Adrenal gland (tissue), 12 donors: ENCODE measurements around the gene C15orf39. TPM values are rescaled to one million over a fixed set of nuclear protein-coding genes. Genes with fewer than 3 reads are reported as not detected.

ENCODE experiments used
- DNase-seq, 7 donors: peaks; one replicate each; pipeline ENCODE4 v3.0.0-alpha.2; 2019 to 2020
- H3K27ac ChIP-seq, 5 donors: fragments of 200-600 bp; sonication (generic) in 4 of 5; 1 replicate in 3 of 5; 2 replicates in 2 of 5; pipeline versions ENCODE4 v1.5.1 to v1.8.0; 2016 to 2020; ENCODE audit warnings: mild to moderate bottlenecking in 1 of 5
- H3K27me3 ChIP-seq: fragments of 200-600 bp; 2 replicates; pipeline ENCODE4 v1.8.0; 2021
- H3K36me3 ChIP-seq, 2 donors: fragments of 200-600 bp; replicated peaks in 1 of 2; 1 replicate in 1 of 2; 2 replicates in 1 of 2; pipeline versions ENCODE4 v1.5.1 to v1.8.0; 2018 to 2022
- H3K4me1 ChIP-seq, 2 donors: fragments of 200-600 bp; replicated peaks in 1 of 2; 1 replicate in 1 of 2; 2 replicates in 1 of 2; pipeline versions ENCODE4 v1.5.1 to v1.8.0; 2018 to 2021
- H3K4me3 ChIP-seq, 4 donors: fragments of 200-600 bp; sonication (generic) in 3 of 4; one replicate each; pipeline ENCODE4 v1.5.1; 2016 to 2018
- H3K9me3 ChIP-seq, 3 donors: fragments of 200-600 bp; sonication (generic) in 1 of 3; replicated peaks in 1 of 3; 1 replicate in 2 of 3; 2 replicates in 1 of 3; pipeline versions ENCODE4 v1.5.1 to v1.8.0; 2016 to 2021
- CTCF ChIP-seq, 6 experiments: fragments of 450-650 bp in 4 of 6; fragments of 200-600 bp in 2 of 6; sonication (generic) in 1 of 6; IDR thresholded peaks; 1 replicate in 5 of 6; 2 replicates in 1 of 6; pipeline versions ENCODE4 v1.5.1 to v1.8.0; 2016 to 2021; ENCODE audit warnings: antibody characterized with exemption in 6 of 6, mild to moderate bottlenecking in 2 of 6, moderate library complexity in 1 of 6
- POLR2A ChIP-seq, 2 donors: fragments of 450-650 bp; IDR thresholded peaks; one replicate each; pipeline ENCODE4 v1.6.1; 2017; ENCODE audit warnings: antibody characterized with exemption in 2 of 2, mild to moderate bottlenecking in 2 of 2, moderate library complexity in 1 of 2
- WGBS, 4 donors: extraction: QIAGEN DNeasy Blood & Tissue Kit in 2 of 4; methylation state at CpG; one replicate each; pipeline versions ENCODE4 v1.1.5 to v1.1.7; 2013 to 2017; 5-methylcytosine and 5-hydroxymethylcytosine counted together
- intact Hi-C, 2 donors: fragments of 100-400 bp; cut with DNase I; formaldehyde crosslinking; loops; one replicate each; pipeline versions ENCODE4 v1.14.1 to v1.15.0; 2022 to 2023
- polyA plus RNA-seq, 3 donors: library from polyadenylated mRNA; stranded (reverse); fragments of 200-250 nt in 2 of 3; fragments of 350-450 nt in 1 of 3; fragmentation: Illumina TruSeq in 1 of 3; extraction: RNeasy Lipid Tissue Mini Kit (QIAGEN cat#74804) in 1 of 3; gene quantifications; one replicate each; pipeline ENCODE4 v1.2.3, GENCODE V29; 2013 to 2014
- total RNA-seq, 9 donors: library from RNA; depleted of rRNA in 4 of 9; stranded (reverse); fragments of >200 nt in 4 of 9; fragments of 120-200 nt in 1 of 9; fragmentation: NEBNext Ultra II Directional in 1 of 9; extraction: Animal tissue kit (Norgen Biotek cat#: 25700) in 1 of 9; gene quantifications; one replicate each; pipeline versions ENCODE4 v1.1.0 to v1.2.4, GENCODE V29; 2013 to 2023
- donor health status: healthy with polysubstance abuse.
- donor health status: Bipolar disorder and iron deficiency.
- donor health status: DM: yes; HTN: yes; CAD: no.
- donor health status: DM: no; HTN: no; CAD: no.
- donor health status: DM: no; HTN: no; CAD: no.
- donor health status: DM: yes; HTN: yes; CAD: no.

C15orf39 gene
- total and polyA plus RNA-seq, 12 donors: 5.6 to 50.6 (median 29.8) TPM

- 86 to 89% (median 89%) methylated on average over 8 to 12 of the region's 12 CpGs for WGBS, 4 donors
- no peak overlapping the region for H3K4me3 ChIP-seq
- DNase-seq: no peak
- peaks cover 3 to 39% of the 10 kb centered on the region in 2 donors for H3K4me1 ChIP-seq
- no peaks in the 10 kb centered on the region for H3K27me3 ChIP-seq
- H3K27ac ChIP-seq: no peak overlapping the region
- H3K9me3 ChIP-seq: no peaks in the 10 kb centered on the region
- TF ChIP-seq POLR2A (IDR thresholded peaks at IDR 0.05): no peak
- no peak for TF ChIP-seq CTCF (IDR thresholded peaks at IDR 0.05)
- peaks cover 0 to 37% of the 10 kb centered on the region in 2 donors for H3K36me3 ChIP-seq
- intact Hi-C loops: no loop called here
Measured at GRCh38 chr15:75213212-75213767, 11.6 kb downstream of the C15orf39 start.

- no peak for DNase-seq
- WGBS, 4 donors: 80 to 90% (median 84%) methylated on average over 8 to 9 of the region's 9 CpGs
- Histone ChIP-seq H3K4me1 (peaks cover 0 to 34% of the 10 kb centered on the region in 2 donors), H3K9me3 (no peaks in the 10 kb centered on the region), H3K27me3 (no peaks in the 10 kb centered on the region), H3K27ac (no peak overlapping the region), H3K4me3 (no peak overlapping the region), H3K36me3 (peaks cover 0 to 32% of the 10 kb centered on the region in 2 donors)
- intact Hi-C loops: no loop called here
- TF ChIP-seq POLR2A (IDR thresholded peaks at IDR 0.05): no peak
- no peak for TF ChIP-seq CTCF (IDR thresholded peaks at IDR 0.05)
Measured at GRCh38 chr15:75213768-75214221, 12.1 kb downstream of the C15orf39 start.

GRCh38 chr15:75214293-75215096 is 12.8 kb downstream of the C15orf39 start:
- Histone ChIP-seq H3K9me3 (no peaks in the 10 kb centered on the region), H3K4me3 (no peak overlapping the region), H3K27ac (no peak overlapping the region), H3K36me3 (peaks cover 0 to 27% of the 10 kb centered on the region in 2 donors), H3K4me1 (peaks cover 0 to 27% of the 10 kb centered on the region in 2 donors), H3K27me3 (no peaks in the 10 kb centered on the region)
- TF ChIP-seq CTCF (IDR thresholded peaks at IDR 0.05) (no peak), POLR2A (IDR thresholded peaks at IDR 0.05) (no peak)
- WGBS, 4 donors: 50 to 76% (median 72%) methylated on average over 2 to 13 of the region's 13 CpGs
- no peak for DNase-seq
- intact Hi-C loops: no loop called here

- Histone ChIP-seq H3K4me3 (no peak overlapping the region), H3K4me1 (peaks cover 0 to 19% of the 10 kb centered on the region in 2 donors), H3K27me3 (no peaks in the 10 kb centered on the region), H3K27ac (no peak overlapping the region), H3K36me3 (peaks cover 0 to 27% of the 10 kb centered on the region in 2 donors), H3K9me3 (no peaks in the 10 kb centered on the region)
- DNase-seq: no peak
- intact Hi-C loops: no loop called here
- no peak for TF ChIP-seq POLR2A (IDR thresholded peaks at IDR 0.05)
- no peak for TF ChIP-seq CTCF (IDR thresholded peaks at IDR 0.05)
- WGBS, 4 donors: 90 to 94% (median 92%) methylated on average over 3 to 5 of the region's 5 CpGs
Measured at GRCh38 chr15:75215107-75216004, 13.7 kb downstream of the C15orf39 start.
